GM12875 (cell line): ENCODE data around the gene SYT17.

Experiments used
- H3K4me3 ChIP-seq: one replicate; pipeline ENCODE4 v1.5.1; 2011; ENCODE audit warnings: low read depth, low read length, control low read depth
- TF ChIP-seq, protein P1 (sequence below): IDR thresholded peaks from 2 replicates; pipeline ENCODE4 v1.5.1; 2011; ENCODE audit warnings: low read depth, mild to moderate bottlenecking, control low read depth, inconsistent platforms, low read length, moderate library complexity, borderline replicate concordance; ENCODE audit not compliant: insufficient read depth

SYT17 gene

DNA sequence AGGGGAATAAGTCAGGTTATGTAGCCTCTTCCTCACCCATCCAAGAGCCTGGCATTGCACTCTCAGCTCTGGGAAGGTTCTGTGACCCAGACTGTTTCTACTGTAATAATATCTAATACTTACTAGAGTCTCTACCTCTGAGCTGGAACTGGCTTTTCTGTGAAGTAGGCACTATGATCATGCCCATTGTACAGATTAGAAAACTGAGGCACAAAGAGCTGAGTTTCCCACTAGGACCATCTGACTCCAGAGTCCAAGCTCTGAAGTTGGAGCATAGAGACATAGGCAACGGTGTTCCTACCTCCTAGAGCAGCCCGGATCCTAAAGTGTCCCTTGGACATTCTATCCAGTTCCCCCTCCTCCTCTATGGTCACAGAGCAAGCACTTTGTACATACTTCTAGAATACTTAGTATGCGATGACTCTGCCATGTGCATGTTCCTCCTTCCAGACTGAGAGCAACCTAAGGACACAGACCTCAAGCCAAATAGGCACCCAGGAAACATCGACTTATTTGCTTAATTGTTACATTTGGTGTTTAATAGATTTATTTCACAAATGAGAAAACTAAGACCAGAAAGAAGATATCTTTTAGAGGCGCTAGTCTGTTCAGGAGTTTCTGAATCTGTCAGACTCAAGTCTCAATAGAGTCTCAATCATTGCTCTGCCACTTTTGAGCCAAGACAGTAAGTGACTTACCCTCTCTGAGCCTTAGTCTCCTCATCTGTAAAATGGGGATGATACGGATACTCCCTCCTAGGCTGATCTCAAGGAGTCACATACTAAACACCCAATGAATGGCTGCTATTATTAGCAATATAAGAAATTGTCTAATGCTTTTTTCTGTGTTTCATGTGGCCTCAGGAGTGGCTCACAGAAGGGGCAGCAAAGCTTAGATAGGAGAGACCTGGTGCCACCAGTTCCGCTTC lies 121.1 kb downstream of the SYT17 start:
- H3K4me3 ChIP-seq = no peak overlapping the region
- TF ChIP-seq, protein P1, sequence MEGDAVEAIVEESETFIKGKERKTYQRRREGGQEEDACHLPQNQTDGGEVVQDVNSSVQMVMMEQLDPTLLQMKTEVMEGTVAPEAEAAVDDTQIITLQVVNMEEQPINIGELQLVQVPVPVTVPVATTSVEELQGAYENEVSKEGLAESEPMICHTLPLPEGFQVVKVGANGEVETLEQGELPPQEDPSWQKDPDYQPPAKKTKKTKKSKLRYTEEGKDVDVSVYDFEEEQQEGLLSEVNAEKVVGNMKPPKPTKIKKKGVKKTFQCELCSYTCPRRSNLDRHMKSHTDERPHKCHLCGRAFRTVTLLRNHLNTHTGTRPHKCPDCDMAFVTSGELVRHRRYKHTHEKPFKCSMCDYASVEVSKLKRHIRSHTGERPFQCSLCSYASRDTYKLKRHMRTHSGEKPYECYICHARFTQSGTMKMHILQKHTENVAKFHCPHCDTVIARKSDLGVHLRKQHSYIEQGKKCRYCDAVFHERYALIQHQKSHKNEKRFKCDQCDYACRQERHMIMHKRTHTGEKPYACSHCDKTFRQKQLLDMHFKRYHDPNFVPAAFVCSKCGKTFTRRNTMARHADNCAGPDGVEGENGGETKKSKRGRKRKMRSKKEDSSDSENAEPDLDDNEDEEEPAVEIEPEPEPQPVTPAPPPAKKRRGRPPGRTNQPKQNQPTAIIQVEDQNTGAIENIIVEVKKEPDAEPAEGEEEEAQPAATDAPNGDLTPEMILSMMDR = no peak

DNA sequence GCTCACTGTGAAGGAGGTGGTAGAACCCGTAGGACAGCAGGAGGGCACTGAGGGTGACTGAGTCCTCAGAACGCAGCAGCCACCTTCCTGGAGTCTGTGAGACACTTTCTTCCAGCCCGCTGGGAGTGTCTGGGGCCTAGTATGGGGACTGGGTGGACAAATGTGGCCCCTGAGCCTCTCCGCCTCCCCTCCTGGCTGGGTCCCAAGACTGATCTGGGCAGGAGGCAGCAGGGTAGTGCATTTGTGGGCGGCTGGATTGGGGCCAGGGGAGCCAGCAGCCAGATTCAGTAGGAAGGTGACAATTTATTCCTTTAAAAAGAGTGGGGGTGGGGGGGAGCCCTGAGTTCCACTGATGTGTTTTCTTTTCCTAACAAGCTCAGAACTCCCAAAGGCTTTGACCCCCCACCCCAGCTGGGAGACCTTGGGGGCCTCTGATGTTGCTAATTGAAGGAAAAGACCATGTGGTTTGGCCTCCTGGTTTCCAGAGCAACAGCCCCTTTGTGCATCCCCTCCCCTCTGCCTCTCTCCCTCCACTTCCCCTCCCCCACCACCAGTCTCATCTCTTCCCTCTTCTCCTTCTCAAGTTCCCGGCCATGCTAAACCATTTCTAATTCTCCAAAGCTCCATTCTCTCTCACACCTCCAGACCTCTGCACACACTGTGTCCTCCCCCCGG lies 121.9 kb downstream of the SYT17 start:
- H3K4me3 ChIP-seq = no peak overlapping the region
- TF ChIP-seq, protein P1 = no peak

DNA sequence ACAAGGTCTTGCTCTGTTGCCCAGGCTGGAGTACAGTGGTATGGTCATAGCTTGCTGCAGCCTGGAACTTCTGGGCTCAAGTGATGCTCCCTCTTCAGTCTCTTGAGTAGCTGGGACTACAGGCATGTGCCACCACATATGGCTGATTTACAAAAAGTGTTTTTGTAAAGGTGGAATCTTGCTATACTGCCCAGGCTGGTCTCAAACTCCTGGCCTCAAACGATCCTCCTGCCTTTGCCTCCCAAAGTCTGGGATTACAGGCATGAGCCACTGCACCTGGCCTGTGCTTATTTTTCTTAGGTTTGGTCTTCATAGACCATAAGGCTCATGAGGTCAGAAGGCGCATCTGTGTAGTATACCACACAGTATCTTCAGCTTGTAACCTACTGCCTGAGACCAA lies 122.8 kb downstream of the SYT17 start:
- H3K4me3 ChIP-seq = no peak overlapping the region
- TF ChIP-seq, protein P1 = no peak

DNA sequence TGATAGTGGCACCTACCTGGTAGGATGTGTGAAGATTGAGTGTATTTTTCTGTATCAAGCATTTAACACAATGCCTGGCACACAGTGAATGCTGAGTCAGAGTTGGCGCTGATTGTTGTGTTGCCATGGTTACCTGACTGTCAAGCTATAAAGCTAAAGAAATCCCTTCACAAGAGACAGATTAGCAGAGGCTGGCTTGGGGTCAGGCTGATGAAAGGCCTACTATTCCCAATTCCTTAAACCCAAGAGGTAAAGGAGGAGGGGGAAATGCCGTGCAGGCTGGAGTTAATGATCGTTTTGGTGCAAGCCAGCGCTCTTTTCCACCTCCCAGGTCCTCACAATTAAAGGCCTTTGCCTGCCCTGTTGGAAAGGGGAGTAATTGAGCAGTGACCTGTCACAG lies 123.4 kb downstream of the SYT17 start:
- TF ChIP-seq, protein P1 = no peak
- no peak overlapping the region for H3K4me3 ChIP-seq

DNA sequence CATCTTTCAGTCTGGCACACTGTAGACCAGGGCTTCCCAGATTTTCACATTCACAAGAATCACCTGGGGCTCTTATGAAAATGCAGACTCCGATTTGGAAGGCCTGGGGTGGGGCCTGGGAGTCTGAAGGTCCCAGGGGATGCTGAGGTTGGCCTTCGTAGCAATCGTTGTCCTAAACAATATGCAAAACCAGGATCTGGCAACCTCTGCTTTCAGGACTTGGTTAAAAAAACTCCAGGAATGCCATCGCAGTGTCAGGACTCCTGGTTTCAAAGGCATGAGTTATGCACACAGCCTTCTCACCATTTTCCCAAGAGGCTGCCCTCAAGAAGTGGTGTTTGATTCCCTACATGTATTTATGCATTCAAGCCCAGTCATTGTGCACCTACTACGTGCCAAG lies 124.1 kb downstream of the SYT17 start:
- TF ChIP-seq, protein P1 = no peak

DNA sequence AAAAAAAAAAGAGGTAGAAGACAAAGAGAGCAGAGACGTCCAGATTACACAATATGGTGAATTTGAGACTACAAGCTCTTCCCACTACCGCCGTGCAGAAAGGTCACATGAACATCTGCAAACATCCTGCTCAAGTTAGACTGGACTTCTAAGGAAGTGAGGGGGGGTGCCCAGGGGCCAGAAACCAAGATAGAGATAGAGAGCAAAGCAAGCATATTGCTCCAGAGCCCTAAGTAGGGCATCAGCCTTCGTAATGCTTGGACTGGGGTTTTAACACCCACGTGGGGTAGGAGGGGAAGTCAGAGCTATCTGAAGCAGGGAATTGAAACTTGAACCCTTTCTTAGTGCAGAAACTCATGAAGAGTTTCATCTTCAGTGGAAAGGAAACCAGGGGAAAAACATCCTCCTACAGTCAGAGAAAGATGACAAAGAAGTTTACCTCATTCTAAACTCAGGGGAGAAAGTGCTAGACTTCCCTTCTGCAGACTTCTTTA lies 126.2 kb downstream of the SYT17 start:
- TF ChIP-seq, protein P1 = no peak
- H3K4me3 ChIP-seq = no peak overlapping the region

More for the DNA sequence above, 124.1 kb downstream of the SYT17 start:
- no peak overlapping the region for H3K4me3 ChIP-seq
